LNCAP (cell line): ENCODE measurements around the gene CBFA2T3.

Experiments
- CTCF ChIP-seq: fragments of 450-650 bp; IDR thresholded peaks from 2 replicates; pipeline ENCODE4 v1.5.1; 2017; ENCODE audit warnings: mild to moderate bottlenecking

Gene CBFA2T3

GRCh38 chr16:88994695-88995094, 17.7 kb upstream of the CBFA2T3 start:
- no peak for TF ChIP-seq CTCF

GRCh38 chr16:88993946-88994600, 17.1 kb upstream of the CBFA2T3 start:
- TF ChIP-seq CTCF: no peak

- no peak for TF ChIP-seq CTCF
Observed at GRCh38 chr16:88993166-88993761, 16.3 kb upstream of the CBFA2T3 start.

GRCh38 chr16:88992351-88993165, 15.6 kb upstream of the CBFA2T3 start:
- TF ChIP-seq CTCF: no peak

GRCh38 chr16:88991813-88992350, 14.9 kb upstream of the CBFA2T3 start:
- no peak for TF ChIP-seq CTCF

GRCh38 chr16:88989852-88990547, 13.0 kb upstream of the CBFA2T3 start:
- TF ChIP-seq CTCF: no peak
